ENCODE results near the gene NEURL1. TPM values are rescaled to one million over a fixed set of nuclear protein-coding genes. Genes with fewer than 3 reads are reported as not detected.

The NEURL1 gene
- total RNA-seq, 1 experiment from 2014 or later: 0.10 TPM

GRCh38 chr10:103581499-103581898 is 88.0 kb downstream of the NEURL1 start:
- ChIA-PET POLR2A (no interaction called here), CTCF (no interaction called here)
- Histone ChIP-seq H3K27ac (ENCODE audit: low read length) (no peak overlapping the region), H3K4me3 (ENCODE audit: low read depth in 2 of 2, low read length in 2 of 2) (no peak overlapping the region), H3K4me1 (ENCODE audit: control insufficient read depth, insufficient read depth, low read length) (no peaks in the 10 kb centered on the region), H3K27me3 (ENCODE audit: control insufficient read depth, insufficient read depth, low read length) (no peaks in the 10 kb centered on the region; the same call in 1 of the 2 replicates), H3K9me3 (ENCODE audit: control insufficient read depth, insufficient read depth, low read depth, low read length) (no peaks in the 10 kb centered on the region), H3K36me3 (ENCODE audit: control insufficient read depth, insufficient read depth, low read length) (no peaks in the 10 kb centered on the region)
- ATAC-seq (no peak), DNase-seq (ENCODE audit: low read depth, low spot score) (no peak)
- TF ChIP-seq SIN3A (IDR thresholded peaks at IDR 0.05; ENCODE audit: borderline replicate concordance, insufficient read depth, low read depth, low read length) (no peak), POLR2AphosphoS5 (IDR thresholded peaks at IDR 0.05; ENCODE audit: low read depth, low read length) (no peak), TCF7L2 (IDR thresholded peaks at IDR 0.05; ENCODE audit: low read depth, low read length) (no peak)
- TF ChIP-seq, protein P1, sequence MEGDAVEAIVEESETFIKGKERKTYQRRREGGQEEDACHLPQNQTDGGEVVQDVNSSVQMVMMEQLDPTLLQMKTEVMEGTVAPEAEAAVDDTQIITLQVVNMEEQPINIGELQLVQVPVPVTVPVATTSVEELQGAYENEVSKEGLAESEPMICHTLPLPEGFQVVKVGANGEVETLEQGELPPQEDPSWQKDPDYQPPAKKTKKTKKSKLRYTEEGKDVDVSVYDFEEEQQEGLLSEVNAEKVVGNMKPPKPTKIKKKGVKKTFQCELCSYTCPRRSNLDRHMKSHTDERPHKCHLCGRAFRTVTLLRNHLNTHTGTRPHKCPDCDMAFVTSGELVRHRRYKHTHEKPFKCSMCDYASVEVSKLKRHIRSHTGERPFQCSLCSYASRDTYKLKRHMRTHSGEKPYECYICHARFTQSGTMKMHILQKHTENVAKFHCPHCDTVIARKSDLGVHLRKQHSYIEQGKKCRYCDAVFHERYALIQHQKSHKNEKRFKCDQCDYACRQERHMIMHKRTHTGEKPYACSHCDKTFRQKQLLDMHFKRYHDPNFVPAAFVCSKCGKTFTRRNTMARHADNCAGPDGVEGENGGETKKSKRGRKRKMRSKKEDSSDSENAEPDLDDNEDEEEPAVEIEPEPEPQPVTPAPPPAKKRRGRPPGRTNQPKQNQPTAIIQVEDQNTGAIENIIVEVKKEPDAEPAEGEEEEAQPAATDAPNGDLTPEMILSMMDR (IDR thresholded peaks at IDR 0.05): no peak
- TF ChIP-seq, protein P2, sequence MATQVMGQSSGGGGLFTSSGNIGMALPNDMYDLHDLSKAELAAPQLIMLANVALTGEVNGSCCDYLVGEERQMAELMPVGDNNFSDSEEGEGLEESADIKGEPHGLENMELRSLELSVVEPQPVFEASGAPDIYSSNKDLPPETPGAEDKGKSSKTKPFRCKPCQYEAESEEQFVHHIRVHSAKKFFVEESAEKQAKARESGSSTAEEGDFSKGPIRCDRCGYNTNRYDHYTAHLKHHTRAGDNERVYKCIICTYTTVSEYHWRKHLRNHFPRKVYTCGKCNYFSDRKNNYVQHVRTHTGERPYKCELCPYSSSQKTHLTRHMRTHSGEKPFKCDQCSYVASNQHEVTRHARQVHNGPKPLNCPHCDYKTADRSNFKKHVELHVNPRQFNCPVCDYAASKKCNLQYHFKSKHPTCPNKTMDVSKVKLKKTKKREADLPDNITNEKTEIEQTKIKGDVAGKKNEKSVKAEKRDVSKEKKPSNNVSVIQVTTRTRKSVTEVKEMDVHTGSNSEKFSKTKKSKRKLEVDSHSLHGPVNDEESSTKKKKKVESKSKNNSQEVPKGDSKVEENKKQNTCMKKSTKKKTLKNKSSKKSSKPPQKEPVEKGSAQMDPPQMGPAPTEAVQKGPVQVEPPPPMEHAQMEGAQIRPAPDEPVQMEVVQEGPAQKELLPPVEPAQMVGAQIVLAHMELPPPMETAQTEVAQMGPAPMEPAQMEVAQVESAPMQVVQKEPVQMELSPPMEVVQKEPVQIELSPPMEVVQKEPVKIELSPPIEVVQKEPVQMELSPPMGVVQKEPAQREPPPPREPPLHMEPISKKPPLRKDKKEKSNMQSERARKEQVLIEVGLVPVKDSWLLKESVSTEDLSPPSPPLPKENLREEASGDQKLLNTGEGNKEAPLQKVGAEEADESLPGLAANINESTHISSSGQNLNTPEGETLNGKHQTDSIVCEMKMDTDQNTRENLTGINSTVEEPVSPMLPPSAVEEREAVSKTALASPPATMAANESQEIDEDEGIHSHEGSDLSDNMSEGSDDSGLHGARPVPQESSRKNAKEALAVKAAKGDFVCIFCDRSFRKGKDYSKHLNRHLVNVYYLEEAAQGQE (IDR thresholded peaks at IDR 0.05; ENCODE audit: insufficient read depth in 1 of 2, low read depth in 2 of 2, low read length in 1 of 2): no peak
- intact Hi-C loops (cut with micrococcal nuclease; ENCODE audit: unreplicated experiment) (no loop called here), in situ Hi-C loops (cut with HindIII; ENCODE audit: low pct_unique_long_range_greater_than_20kb, low sequenced_read_pairs) (no loop called here)
- no TSS peak for BruUV-seq (replicated peaks)

- POLR2A ChIA-PET: no interaction called here
- Histone ChIP-seq H3K4me1 (ENCODE audit: control insufficient read depth, insufficient read depth, low read length) (no peaks in the 10 kb centered on the region), H3K27ac (ENCODE audit: low read length) (no peak overlapping the region), H3K4me3 (ENCODE audit: low read depth in 2 of 2, low read length in 2 of 2) (no peak overlapping the region), H3K36me3 (ENCODE audit: control insufficient read depth, insufficient read depth, low read length) (no peaks in the 10 kb centered on the region), H3K27me3 (ENCODE audit: control insufficient read depth, insufficient read depth, low read length) (no peaks in the 10 kb centered on the region; the same call in 1 of the 2 replicates), H3K9me3 (ENCODE audit: control insufficient read depth, insufficient read depth, low read depth, low read length) (no peaks in the 10 kb centered on the region)
- CTCF ChIA-PET: no interaction called here
- ATAC-seq (no peak), DNase-seq (ENCODE audit: low read depth, low spot score) (no peak)
- intact Hi-C loops (cut with micrococcal nuclease; ENCODE audit: unreplicated experiment): no loop called here
- TF ChIP-seq SIN3A (IDR thresholded peaks at IDR 0.05; ENCODE audit: borderline replicate concordance, insufficient read depth, low read depth, low read length): no peak
- TF ChIP-seq, protein P2 (IDR thresholded peaks at IDR 0.05; ENCODE audit: insufficient read depth in 1 of 2, low read depth in 2 of 2, low read length in 1 of 2): no peak
- TF ChIP-seq POLR2AphosphoS5 (IDR thresholded peaks at IDR 0.05; ENCODE audit: low read depth, low read length): no peak
- no peak for TF ChIP-seq TCF7L2 (IDR thresholded peaks at IDR 0.05; ENCODE audit: low read depth, low read length)
- TF ChIP-seq, protein P1 (IDR thresholded peaks at IDR 0.05): no peak
- BruUV-seq (replicated peaks): no TSS peak
- in situ Hi-C loops (cut with HindIII; ENCODE audit: low pct_unique_long_range_greater_than_20kb, low sequenced_read_pairs): no loop called here
These were observed 89.0 kb downstream of the NEURL1 start for GRCh38 chr10:103582331-103583123.
